HFFc6 (cell line): ENCODE measurements around the gene GRID2IP. TPM values are rescaled to one million over a fixed set of nuclear protein-coding genes. Genes with fewer than 3 reads are reported as not detected.

Experiments
- DNase-seq: peaks from one replicate; pipeline ENCODE4 v3.0.0-alpha.2; 2018
- H3K27ac Mint-ChIP-seq: 2 replicates; pipeline ENCODE4 v1.8.0; 2020; ENCODE audit warnings: mild to moderate bottlenecking, mixed read lengths
- H3K27me3 Mint-ChIP-seq: 2 replicates; pipeline ENCODE4 v1.8.0; 2021; ENCODE audit warnings: mild to moderate bottlenecking, moderate library complexity, mixed read lengths; ENCODE audit not compliant: insufficient read depth
- H3K36me3 Mint-ChIP-seq: 2 replicates; pipeline ENCODE4 v1.8.0; 2021; ENCODE audit warnings: low read depth, mixed read lengths
- H3K4me1 Mint-ChIP-seq: 2 replicates; pipeline ENCODE4 v1.8.0; 2020; ENCODE audit warnings: low read depth, mixed read lengths
- H3K4me3 Mint-ChIP-seq: 2 replicates; pipeline ENCODE4 v1.8.0; 2020; ENCODE audit warnings: mild to moderate bottlenecking, moderate library complexity, mixed read lengths
- H3K9me3 Mint-ChIP-seq: 2 replicates; pipeline ENCODE4 v1.8.0; 2020; ENCODE audit warnings: mild to moderate bottlenecking, mixed read lengths
- total RNA-seq, 6 experiments: library from RNA; stranded (reverse); fragmentation: NEBNext Ultra II Directional; extraction: Animal tissue kit (Norgen Biotek cat#: 25700); gene quantifications; 2 replicates in 1 of 6; 3 replicates in 5 of 6; pipeline ENCODE4 v1.2.3, GENCODE V29; 2021
- TF ChIP-seq, protein P1 (sequence below): fragments of 200-600 bp; sonication (generic); IDR thresholded peaks from 2 replicates; pipeline ENCODE4 v1.5.0; 2021; ENCODE audit warnings: antibody characterized with exemption, mild to moderate bottlenecking

Gene GRID2IP
- total RNA-seq, 6 experiments from 2014 or later: not detected

DNA sequence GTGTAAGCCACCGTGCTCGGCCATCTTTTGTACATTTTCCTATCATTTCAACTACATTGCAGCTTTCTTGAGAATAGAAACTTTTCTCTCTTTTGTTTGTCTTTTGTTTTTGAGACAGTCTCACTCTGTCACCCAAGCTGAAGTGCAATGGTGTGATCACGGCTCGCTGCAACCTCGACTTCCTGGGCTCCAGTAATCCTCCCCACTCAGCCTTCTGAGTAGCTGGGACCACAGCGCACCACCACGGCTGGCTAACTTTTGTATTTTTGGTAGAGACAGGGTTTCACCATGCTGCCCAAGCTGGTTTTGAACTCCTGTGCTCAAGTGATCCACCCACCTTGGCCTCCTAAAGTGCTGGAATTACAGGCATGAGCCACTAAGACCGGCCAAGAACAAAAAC, 72.2 kb downstream of the GRID2IP start:
- TF ChIP-seq, protein P1, sequence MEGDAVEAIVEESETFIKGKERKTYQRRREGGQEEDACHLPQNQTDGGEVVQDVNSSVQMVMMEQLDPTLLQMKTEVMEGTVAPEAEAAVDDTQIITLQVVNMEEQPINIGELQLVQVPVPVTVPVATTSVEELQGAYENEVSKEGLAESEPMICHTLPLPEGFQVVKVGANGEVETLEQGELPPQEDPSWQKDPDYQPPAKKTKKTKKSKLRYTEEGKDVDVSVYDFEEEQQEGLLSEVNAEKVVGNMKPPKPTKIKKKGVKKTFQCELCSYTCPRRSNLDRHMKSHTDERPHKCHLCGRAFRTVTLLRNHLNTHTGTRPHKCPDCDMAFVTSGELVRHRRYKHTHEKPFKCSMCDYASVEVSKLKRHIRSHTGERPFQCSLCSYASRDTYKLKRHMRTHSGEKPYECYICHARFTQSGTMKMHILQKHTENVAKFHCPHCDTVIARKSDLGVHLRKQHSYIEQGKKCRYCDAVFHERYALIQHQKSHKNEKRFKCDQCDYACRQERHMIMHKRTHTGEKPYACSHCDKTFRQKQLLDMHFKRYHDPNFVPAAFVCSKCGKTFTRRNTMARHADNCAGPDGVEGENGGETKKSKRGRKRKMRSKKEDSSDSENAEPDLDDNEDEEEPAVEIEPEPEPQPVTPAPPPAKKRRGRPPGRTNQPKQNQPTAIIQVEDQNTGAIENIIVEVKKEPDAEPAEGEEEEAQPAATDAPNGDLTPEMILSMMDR: no peak
- Mint-ChIP-seq H3K27me3 (peaks cover 8% of the 10 kb centered on the region; the same call in 1 of the 2 replicates), H3K4me1 (peaks cover 68% of the 10 kb centered on the region), H3K9me3 (no peaks in the 10 kb centered on the region), H3K36me3 (peaks cover 39% of the 10 kb centered on the region), H3K27ac (peak overlapping the region; percentile 48), H3K4me3 (peak overlapping the region; percentile 34; the same call in 1 of the 2 replicates)
- DNase-seq: no peak

DNA sequence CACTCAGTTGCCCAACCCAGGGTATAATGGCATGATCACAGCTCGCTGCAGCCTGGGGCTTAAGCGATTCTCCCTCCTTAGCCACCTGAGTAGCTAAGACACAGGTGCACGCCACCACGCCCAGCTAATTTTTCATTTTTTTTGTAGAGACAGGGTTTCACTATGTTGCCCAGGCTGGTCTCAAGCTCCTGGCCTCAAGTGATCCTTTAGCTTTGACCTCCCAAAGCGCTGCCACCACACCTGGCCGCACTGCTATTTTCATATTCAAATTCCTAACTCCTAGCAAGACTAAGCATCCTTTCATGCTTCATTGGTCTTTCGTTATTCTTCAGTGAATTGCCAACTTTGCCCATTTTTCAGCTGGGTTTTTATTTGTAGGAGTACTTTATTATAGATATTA, 73.1 kb downstream of the GRID2IP start:
- Mint-ChIP-seq H3K27me3 (peaks cover 11% of the 10 kb centered on the region; the same call in 1 of the 2 replicates), H3K9me3 (no peaks in the 10 kb centered on the region), H3K4me1 (peaks cover 68% of the 10 kb centered on the region), H3K27ac (no peak overlapping the region; the same call in 1 of the 2 replicates), H3K4me3 (peak overlapping the region; percentile 55; the same call in 1 of the 2 replicates), H3K36me3 (peaks cover 42% of the 10 kb centered on the region)
- DNase-seq: no peak
- TF ChIP-seq, protein P1: no peak

- Mint-ChIP-seq H3K9me3 (no peaks in the 10 kb centered on the region), H3K36me3 (peaks cover 37% of the 10 kb centered on the region), H3K4me3 (peak overlapping the region; percentile 55; the same call in 1 of the 2 replicates), H3K4me1 (peaks cover 64% of the 10 kb centered on the region), H3K27me3 (peaks cover 12% of the 10 kb centered on the region; the same call in 1 of the 2 replicates), H3K27ac (peak overlapping the region; percentile 11; the same call in 1 of the 2 replicates)
- TF ChIP-seq, protein P1: no peak
- no peak for DNase-seq
Measured at GRCh38 chr7:6477318-6477660, 74.0 kb downstream of the GRID2IP start.

- Mint-ChIP-seq H3K9me3 (no peaks in the 10 kb centered on the region), H3K27ac (peak overlapping the region; percentile 72), H3K36me3 (peaks cover 38% of the 10 kb centered on the region), H3K4me3 (peak overlapping the region; percentile 55), H3K27me3 (peaks cover 12% of the 10 kb centered on the region; the same call in 1 of the 2 replicates), H3K4me1 (peaks cover 59% of the 10 kb centered on the region)
- no peak for DNase-seq
- TF ChIP-seq, protein P1: no peak
Measured at GRCh38 chr7:6476596-6477317, 74.5 kb downstream of the GRID2IP start.

DNA sequence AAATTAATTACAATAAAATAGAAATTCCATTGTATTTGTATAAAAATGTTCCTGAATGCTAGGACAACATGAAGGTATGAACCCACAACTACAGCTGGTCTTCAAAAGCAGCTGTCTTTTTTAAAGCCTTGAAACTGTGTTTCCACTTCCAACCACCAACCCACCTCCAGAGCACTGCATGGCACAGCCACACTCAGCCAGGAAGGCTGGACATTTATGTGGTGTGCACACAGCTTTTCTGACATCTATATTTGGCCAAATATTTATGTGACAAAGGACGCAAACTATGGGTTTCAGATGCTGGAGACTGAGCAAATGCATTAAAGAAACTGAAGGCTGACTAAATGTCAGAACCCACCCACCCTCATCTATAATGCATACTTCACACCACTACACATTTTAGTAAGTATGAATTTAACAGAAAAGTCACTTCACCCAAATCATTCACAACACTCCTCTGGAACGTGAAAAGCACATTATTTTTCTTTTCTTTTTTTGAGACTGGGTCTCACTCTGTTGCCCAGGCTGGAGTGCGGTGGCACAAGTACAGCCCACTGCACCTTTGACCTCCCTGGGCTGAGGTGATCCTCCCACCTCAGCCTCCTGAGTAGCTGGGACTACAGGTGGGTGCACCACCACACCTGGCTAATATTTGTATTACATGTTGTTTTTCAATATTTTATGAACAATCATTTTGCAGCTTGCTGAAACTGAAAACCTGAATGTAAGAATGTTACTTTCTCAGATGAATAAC, 75.7 kb downstream of the GRID2IP start:
- peaks cover 33% of the 10 kb centered on the region for H3K36me3 Mint-ChIP-seq
- peak overlapping the region; percentile 19; the same call in 1 of the 2 replicates for H3K4me3 Mint-ChIP-seq
- no peak for DNase-seq
- peaks cover 12% of the 10 kb centered on the region; the same call in 1 of the 2 replicates for H3K27me3 Mint-ChIP-seq
- H3K4me1 Mint-ChIP-seq: peaks cover 47% of the 10 kb centered on the region
- TF ChIP-seq, protein P1: no peak; the same call in 1 of the 2 replicates
- H3K9me3 Mint-ChIP-seq: no peaks in the 10 kb centered on the region
- peak overlapping the region; percentile 72 for H3K27ac Mint-ChIP-seq
